Uterus (tissue), 4 donors: ENCODE measurements around the gene FAM237B. TPM values are rescaled to one million over a fixed set of nuclear protein-coding genes. Genes with fewer than 3 reads are reported as not detected.

Source experiments
- DNase-seq, 2 donors: peaks; one replicate each; pipeline ENCODE4 v3.0.0-alpha.2; 2019 to 2020
- H3K27ac ChIP-seq, 2 donors: fragments of 200-600 bp; sonication (generic); 1 replicate in 1 of 2; 2 replicates in 1 of 2; pipeline ENCODE4 v1.5.1; 2016 to 2018
- H3K27me3 ChIP-seq, 2 donors: fragments of 200-600 bp; sonication (generic); one replicate each; pipeline ENCODE4 v1.5.1; 2018 to 2019; ENCODE audit warnings: control low read depth in 1 of 2
- H3K36me3 ChIP-seq, 2 donors: fragments of 200-600 bp; sonication (generic); one replicate each; pipeline ENCODE4 v1.5.1; 2019; ENCODE audit warnings: control low read depth in 1 of 2
- H3K4me1 ChIP-seq, 2 donors: fragments of 200-600 bp; sonication (generic); one replicate each; pipeline ENCODE4 v1.5.1; 2018 to 2019; ENCODE audit warnings: control low read depth in 1 of 2
- H3K4me3 ChIP-seq, 2 donors: fragments of 200-600 bp; sonication (generic); 1 replicate in 1 of 2; 2 replicates in 1 of 2; pipeline ENCODE4 v1.5.1; 2018 to 2019; ENCODE audit warnings: mild to moderate bottlenecking in 1 of 2
- H3K9me3 ChIP-seq, 2 donors: fragments of 200-600 bp; sonication (generic); one replicate each; pipeline ENCODE4 v1.5.1; 2019; ENCODE audit warnings: control low read depth in 1 of 2
- POLR2A ChIP-seq, 2 donors: fragments of 450-650 bp; IDR thresholded peaks; one replicate each; pipeline ENCODE4 v1.6.1; 2016; ENCODE audit warnings: antibody characterized with exemption in 2 of 2, mild to moderate bottlenecking in 1 of 2, moderate library complexity in 1 of 2
- intact Hi-C: fragments of 100-400 bp; cut with DNase I; formaldehyde crosslinking; loops from one replicate; pipeline ENCODE4 v1.15.1; 2023; ENCODE audit warnings: low total_unique reads
- total RNA-seq, 4 donors: library from RNA; depleted of rRNA in 3 of 4; stranded (reverse); fragments of >200 nt in 3 of 4; gene quantifications; one replicate each; pipeline versions ENCODE4 v1.1.0 to v1.2.4, GENCODE V29; 2014 to 2023
- TF ChIP-seq, protein P1 (sequence below), 4 experiments: fragments of 200-600 bp in 2 of 4; fragments of 450-650 bp in 2 of 4; sonication (generic) in 2 of 4; IDR thresholded peaks; one replicate each; pipeline ENCODE4 v1.5.1; 2016 to 2019; ENCODE audit warnings: antibody characterized with exemption in 4 of 4, mild to moderate bottlenecking in 2 of 4, moderate library complexity in 1 of 4
- donor health status: DM: yes; HTN: yes; CAD: no.

Gene FAM237B
- total RNA-seq, 4 donors from 2014 or later = not detected

DNA sequence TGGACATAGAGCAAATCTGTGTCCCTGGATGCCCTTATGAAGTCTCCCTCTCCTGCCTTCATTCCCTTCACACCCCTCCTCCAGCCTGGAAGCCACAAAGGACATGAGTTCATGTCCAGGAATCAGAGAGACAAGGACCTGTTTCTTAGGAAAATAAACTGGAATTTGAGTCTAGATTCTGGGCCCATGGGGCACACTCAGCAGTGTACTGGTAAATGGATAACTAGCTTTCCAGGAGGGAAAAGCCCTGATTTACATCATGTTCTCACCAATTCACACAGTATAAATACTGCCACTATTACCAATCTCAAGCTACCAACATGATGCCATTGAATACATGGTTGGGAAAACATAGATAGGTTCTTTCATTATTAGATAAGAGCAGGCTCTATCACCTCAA lies 9.9 kb downstream of the FAM237B start:
- no peak overlapping the region for H3K27ac ChIP-seq
- DNase-seq = no peak
- no peak for TF ChIP-seq POLR2A (IDR thresholded peaks at IDR 0.05)
- TF ChIP-seq, protein P1, sequence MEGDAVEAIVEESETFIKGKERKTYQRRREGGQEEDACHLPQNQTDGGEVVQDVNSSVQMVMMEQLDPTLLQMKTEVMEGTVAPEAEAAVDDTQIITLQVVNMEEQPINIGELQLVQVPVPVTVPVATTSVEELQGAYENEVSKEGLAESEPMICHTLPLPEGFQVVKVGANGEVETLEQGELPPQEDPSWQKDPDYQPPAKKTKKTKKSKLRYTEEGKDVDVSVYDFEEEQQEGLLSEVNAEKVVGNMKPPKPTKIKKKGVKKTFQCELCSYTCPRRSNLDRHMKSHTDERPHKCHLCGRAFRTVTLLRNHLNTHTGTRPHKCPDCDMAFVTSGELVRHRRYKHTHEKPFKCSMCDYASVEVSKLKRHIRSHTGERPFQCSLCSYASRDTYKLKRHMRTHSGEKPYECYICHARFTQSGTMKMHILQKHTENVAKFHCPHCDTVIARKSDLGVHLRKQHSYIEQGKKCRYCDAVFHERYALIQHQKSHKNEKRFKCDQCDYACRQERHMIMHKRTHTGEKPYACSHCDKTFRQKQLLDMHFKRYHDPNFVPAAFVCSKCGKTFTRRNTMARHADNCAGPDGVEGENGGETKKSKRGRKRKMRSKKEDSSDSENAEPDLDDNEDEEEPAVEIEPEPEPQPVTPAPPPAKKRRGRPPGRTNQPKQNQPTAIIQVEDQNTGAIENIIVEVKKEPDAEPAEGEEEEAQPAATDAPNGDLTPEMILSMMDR (IDR thresholded peaks at IDR 0.05) = no peak
- no peak overlapping the region for H3K4me3 ChIP-seq
- no peaks in the 10 kb centered on the region for H3K27me3 ChIP-seq
- H3K9me3 ChIP-seq = no peaks in the 10 kb centered on the region
- intact Hi-C loops = no loop called here
- H3K4me1 ChIP-seq = no peaks in the 10 kb centered on the region
- H3K36me3 ChIP-seq = no peaks in the 10 kb centered on the region

- Histone ChIP-seq H3K9me3 (no peaks in the 10 kb centered on the region), H3K4me3 (no peak overlapping the region), H3K27ac (no peak overlapping the region), H3K36me3 (no peaks in the 10 kb centered on the region), H3K4me1 (no peaks in the 10 kb centered on the region), H3K27me3 (no peaks in the 10 kb centered on the region)
- no peak for DNase-seq
- intact Hi-C loops = no loop called here
- TF ChIP-seq POLR2A (IDR thresholded peaks at IDR 0.05) = no peak
- TF ChIP-seq, protein P1 (IDR thresholded peaks at IDR 0.05) = no peak
Measured at GRCh38 chr7:90309872-90310271, 11.2 kb downstream of the FAM237B start.

DNA sequence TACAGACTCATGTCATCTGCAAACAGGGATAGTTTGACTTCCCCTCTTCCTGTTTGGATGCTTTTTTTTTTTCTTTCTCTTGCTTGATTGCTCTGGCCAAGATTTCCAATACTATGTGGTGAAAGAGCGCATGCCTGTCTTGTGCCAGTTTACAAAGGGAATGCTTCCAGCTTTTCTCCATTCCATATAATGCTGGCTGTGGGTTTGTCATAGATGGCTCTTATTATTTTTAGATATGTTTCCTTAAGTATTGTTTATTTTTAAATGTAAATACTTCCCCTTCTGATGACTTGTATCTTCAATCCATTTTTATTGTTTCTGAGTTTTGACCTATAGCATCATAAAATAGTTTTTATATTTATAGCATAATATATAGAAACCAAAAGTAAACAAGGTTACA lies 17.9 kb downstream of the FAM237B start:
- Histone ChIP-seq H3K27ac (no peak overlapping the region), H3K9me3 (no peaks in the 10 kb centered on the region), H3K36me3 (no peaks in the 10 kb centered on the region), H3K27me3 (no peaks in the 10 kb centered on the region), H3K4me1 (no peaks in the 10 kb centered on the region), H3K4me3 (no peak overlapping the region)
- DNase-seq = no peak
- no peak for TF ChIP-seq POLR2A (IDR thresholded peaks at IDR 0.05)
- TF ChIP-seq, protein P1 (IDR thresholded peaks at IDR 0.05) = no peak
- intact Hi-C loops = no loop called here

GRCh38 chr7:90298145-90299038 lies 22.7 kb downstream of the FAM237B start:
- H3K27ac ChIP-seq = no peak overlapping the region
- H3K36me3 ChIP-seq = no peaks in the 10 kb centered on the region
- no peaks in the 10 kb centered on the region for H3K4me1 ChIP-seq
- intact Hi-C loops = no loop called here
- DNase-seq = no peak
- TF ChIP-seq, protein P1 (IDR thresholded peaks at IDR 0.05) = peak in 3 of 4 experiments; percentile 31 to 53 (median 38)
- TF ChIP-seq POLR2A (IDR thresholded peaks at IDR 0.05) = no peak
- H3K27me3 ChIP-seq = no peaks in the 10 kb centered on the region
- H3K4me3 ChIP-seq = no peak overlapping the region
- H3K9me3 ChIP-seq = no peaks in the 10 kb centered on the region
